Measurements from ENCODE around the gene MMD. TPM values are rescaled to one million over a fixed set of nuclear protein-coding genes. Genes with fewer than 3 reads are reported as not detected.

Gene MMD
- total and polyA plus RNA-seq, 2 of the 13 experiments (the other 11 are each of a cell fraction or from before 2014, with no cell fraction given) = 121 to 225 TPM

GRCh38 chr17:55384643-55385232 lies 36.9 kb downstream of the MMD start (continued):
- no peak for TF ChIP-seq ZBTB34 (CRISPR knock-in tag; IDR thresholded peaks at IDR 0.05)
- TF ChIP-seq POLR2G (IDR thresholded peaks at IDR 0.05; ENCODE audit: low read depth, low read length) = no peak
- TF ChIP-seq MLX (CRISPR knock-in tag; IDR thresholded peaks at IDR 0.05) = no peak
- no peak for TF ChIP-seq BCLAF1 (IDR thresholded peaks at IDR 0.05)
- no peak for TF ChIP-seq XRCC5 (optimal IDR thresholded peaks at IDR 0.05; ENCODE audit: low read length)
- no peak for TF ChIP-seq SOX5 (CRISPR knock-in tag; IDR thresholded peaks at IDR 0.05; ENCODE audit: borderline replicate concordance)
- no peak for TF ChIP-seq ZNF44 (CRISPR knock-in tag; IDR thresholded peaks at IDR 0.05)
- no peak for TF ChIP-seq ZNF234 (CRISPR knock-in tag; conservative IDR thresholded peaks at IDR 0.05)
- no peak for TF ChIP-seq PHF20 (CRISPR knock-in tag; IDR thresholded peaks at IDR 0.05)
- TF ChIP-seq ZNF770 (CRISPR knock-in tag; IDR thresholded peaks at IDR 0.05) = no peak
- no peak for TF ChIP-seq ZNF3 (CRISPR knock-in tag; IDR thresholded peaks at IDR 0.05)
- no peak for TF ChIP-seq NR2F2 (IDR thresholded peaks at IDR 0.05; ENCODE audit: borderline replicate concordance, low read depth)
